Stimulated activated effector memory CD8-positive, alpha-beta T cell treated with anti-CD3 and anti-CD28 coated beads, Interleukin-12 subunit alpha, Interleukin-12 subunit beta, amount 100 ng/mL, for 72 hours (primary cell): Measurements from ENCODE around the gene PUS10.

Source experiments
- ATAC-seq: fragments of 150-1000 bp; cut with Tn5 transposase; 2 replicates; pipeline ENCODE4 v1.10.0; 2021
- DNase-seq, 2 donors: peaks; one replicate each; pipeline ENCODE4 v3.0.0; 2021 to 2022; ENCODE audit warnings: low spot score in 2 of 2
- H3K27ac Mint-ChIP-seq: one replicate; pipeline ENCODE4 v1.8.0; 2022; ENCODE audit warnings: mild to moderate bottlenecking, mixed read lengths
- H3K36me3 Mint-ChIP-seq: one replicate; pipeline ENCODE4 v1.8.0; 2022; ENCODE audit warnings: mild to moderate bottlenecking, mixed read lengths
- H3K4me1 Mint-ChIP-seq: one replicate; pipeline ENCODE4 v1.8.0; 2022; ENCODE audit warnings: mixed read lengths
- H3K4me3 Mint-ChIP-seq: one replicate; pipeline ENCODE4 v1.8.0; 2022; ENCODE audit warnings: mild to moderate bottlenecking, mixed read lengths
- H3K9me3 Mint-ChIP-seq: one replicate; pipeline ENCODE4 v1.8.0; 2022; ENCODE audit warnings: mixed read lengths

The PUS10 gene

DNA sequence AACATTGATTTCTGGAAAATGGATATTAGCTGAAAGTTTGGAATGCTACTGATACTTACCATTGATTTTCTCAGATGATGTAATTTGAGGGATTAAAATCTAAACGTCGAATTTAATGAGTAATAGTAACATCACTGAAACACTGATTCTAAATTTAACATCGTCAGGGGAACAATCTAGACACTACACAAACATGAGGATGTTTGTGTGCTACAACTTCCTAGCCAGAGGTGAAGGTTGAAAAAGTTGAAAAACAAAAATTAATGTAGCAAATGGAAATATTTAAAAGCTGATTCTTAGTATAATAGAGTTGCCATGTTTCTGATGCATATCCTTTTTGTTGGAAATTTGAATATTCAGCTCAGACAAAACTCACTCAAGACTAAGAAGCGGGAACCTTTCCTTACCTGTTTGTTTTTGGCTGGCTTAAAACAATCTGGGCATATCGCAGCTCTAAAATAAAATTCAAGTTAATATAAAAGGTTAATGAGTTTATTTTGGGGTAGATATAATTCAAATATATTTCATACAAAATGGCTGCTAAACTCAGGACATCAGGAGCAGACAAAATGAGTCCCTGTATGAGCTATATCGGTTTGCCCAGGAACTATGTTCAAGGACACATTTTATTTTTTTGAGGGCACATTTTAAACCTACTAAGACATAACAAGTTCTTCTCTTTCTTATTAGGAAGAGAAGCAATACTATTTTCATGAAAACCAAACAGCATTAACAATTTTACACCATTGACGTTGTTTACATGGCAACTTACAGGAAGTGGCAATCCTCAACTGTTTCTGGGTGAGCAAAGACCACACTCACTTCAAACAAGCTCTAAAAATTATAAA lies 53.2 kb downstream of the PUS10 start:
- Mint-ChIP-seq H3K9me3 (no peaks in the 10 kb centered on the region), H3K4me1 (peaks cover 16% of the 10 kb centered on the region), H3K27ac (peak overlapping the region; percentile 90), H3K36me3 (peaks cover 11% of the 10 kb centered on the region), H3K4me3 (peak overlapping the region; percentile 10)
- no peak for DNase-seq
- no peak for ATAC-seq

GRCh38 chr2:60963190-60963589 lies 54.9 kb downstream of the PUS10 start:
- DNase-seq (no peak), ATAC-seq (no peak)
- Mint-ChIP-seq H3K4me3 (no peak overlapping the region), H3K9me3 (no peaks in the 10 kb centered on the region), H3K36me3 (peaks cover 22% of the 10 kb centered on the region), H3K4me1 (peaks cover 16% of the 10 kb centered on the region), H3K27ac (no peak overlapping the region)

- no peak for ATAC-seq
- peaks cover 22% of the 10 kb centered on the region for H3K36me3 Mint-ChIP-seq
- DNase-seq, result no peak
- H3K27ac Mint-ChIP-seq, result no peak overlapping the region
- no peak overlapping the region for H3K4me3 Mint-ChIP-seq
- no peaks in the 10 kb centered on the region for H3K9me3 Mint-ChIP-seq
- peaks cover 16% of the 10 kb centered on the region for H3K4me1 Mint-ChIP-seq
These were observed 55.5 kb downstream of the PUS10 start for GRCh38 chr2:60962528-60962927.

GRCh38 chr2:60961457-60961856 lies 56.6 kb downstream of the PUS10 start:
- Mint-ChIP-seq H3K36me3 (peaks cover 22% of the 10 kb centered on the region), H3K4me1 (peaks cover 12% of the 10 kb centered on the region), H3K4me3 (no peak overlapping the region), H3K27ac (no peak overlapping the region), H3K9me3 (no peaks in the 10 kb centered on the region)
- DNase-seq (no peak), ATAC-seq (no peak)

DNA sequence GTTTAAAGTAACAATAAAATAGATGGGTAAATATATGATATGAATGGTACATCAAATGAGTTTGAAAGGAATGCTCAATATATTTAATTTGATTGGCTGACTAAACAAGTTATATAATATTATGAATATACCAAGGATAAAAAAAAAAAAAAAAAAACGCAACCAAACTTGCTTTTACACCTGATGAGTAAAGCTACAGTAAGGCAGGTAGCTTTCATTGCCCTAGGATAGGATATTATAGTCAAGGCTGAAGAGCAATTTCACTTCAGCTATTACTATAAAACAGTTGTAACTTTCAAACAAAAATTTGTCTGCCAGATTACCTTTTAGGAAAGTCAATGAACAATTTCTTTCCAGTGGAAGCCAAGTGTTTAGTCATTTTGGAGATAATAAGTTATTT lies 57.3 kb downstream of the PUS10 start:
- Mint-ChIP-seq H3K27ac (no peak overlapping the region), H3K9me3 (no peaks in the 10 kb centered on the region), H3K36me3 (peaks cover 22% of the 10 kb centered on the region), H3K4me1 (peaks cover 8% of the 10 kb centered on the region), H3K4me3 (no peak overlapping the region)
- ATAC-seq (no peak), DNase-seq (no peak)

GRCh38 chr2:60959501-60959900 lies 58.6 kb downstream of the PUS10 start:
- no peak for ATAC-seq
- Mint-ChIP-seq H3K36me3 (peaks cover 20% of the 10 kb centered on the region), H3K27ac (no peak overlapping the region), H3K4me1 (peaks cover 5% of the 10 kb centered on the region), H3K4me3 (no peak overlapping the region), H3K9me3 (no peaks in the 10 kb centered on the region)
- no peak for DNase-seq

GRCh38 chr2:60958800-60959199 lies 59.3 kb downstream of the PUS10 start:
- no peaks in the 10 kb centered on the region for H3K9me3 Mint-ChIP-seq
- peaks cover 19% of the 10 kb centered on the region for H3K36me3 Mint-ChIP-seq
- H3K4me1 Mint-ChIP-seq, result no peaks in the 10 kb centered on the region
- ATAC-seq (no peak), DNase-seq (no peak)
- no peak overlapping the region for H3K27ac Mint-ChIP-seq
- H3K4me3 Mint-ChIP-seq, result no peak overlapping the region

DNA sequence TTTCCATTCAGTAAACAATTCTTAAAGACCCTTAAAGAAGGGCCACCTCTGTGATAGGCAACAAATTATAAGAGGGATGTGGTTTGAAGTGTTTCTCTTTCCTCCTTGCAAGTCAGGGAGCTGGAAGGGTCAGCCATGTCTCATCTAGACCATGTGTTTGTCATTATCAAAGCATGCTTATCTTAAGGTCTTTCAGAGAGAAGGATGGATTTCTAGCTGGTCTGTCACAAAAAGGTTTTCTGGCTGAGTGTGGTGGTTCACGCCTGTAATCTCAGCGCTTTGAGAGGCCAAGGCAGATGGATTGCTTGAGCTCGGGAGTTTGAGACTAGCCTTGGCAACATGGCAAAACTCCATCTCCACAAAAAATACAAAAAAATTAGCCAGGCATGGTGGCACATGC lies 59.7 kb downstream of the PUS10 start:
- Mint-ChIP-seq H3K27ac (no peak overlapping the region), H3K36me3 (peaks cover 23% of the 10 kb centered on the region), H3K4me3 (no peak overlapping the region), H3K9me3 (no peaks in the 10 kb centered on the region), H3K4me1 (no peaks in the 10 kb centered on the region)
- no peak for ATAC-seq
- DNase-seq, result no peak

DNA sequence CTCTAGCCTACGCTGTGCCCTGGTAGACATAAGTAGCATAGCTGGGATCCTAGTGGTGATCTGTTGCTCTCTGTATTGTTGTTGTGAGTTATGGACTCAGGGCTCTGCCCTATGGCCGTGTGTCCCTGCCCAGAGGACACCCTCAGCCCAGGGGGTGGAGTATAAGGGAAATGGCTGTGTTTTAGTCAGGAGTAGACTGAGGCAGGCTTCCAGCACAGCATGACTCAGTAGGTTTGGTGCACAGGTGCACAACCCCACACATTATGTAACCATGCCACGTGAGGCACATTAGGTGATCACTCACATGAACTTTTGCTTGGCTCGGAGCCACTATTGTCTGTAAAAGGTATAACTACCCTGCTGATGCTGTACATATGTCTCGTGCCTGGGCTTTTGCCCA lies 60.4 kb downstream of the PUS10 start:
- ATAC-seq, result no peak
- no peak for DNase-seq
- no peak overlapping the region for H3K4me3 Mint-ChIP-seq
- no peaks in the 10 kb centered on the region for H3K4me1 Mint-ChIP-seq
- no peaks in the 10 kb centered on the region for H3K9me3 Mint-ChIP-seq
- peaks cover 24% of the 10 kb centered on the region for H3K36me3 Mint-ChIP-seq
- H3K27ac Mint-ChIP-seq, result no peak overlapping the region

DNA sequence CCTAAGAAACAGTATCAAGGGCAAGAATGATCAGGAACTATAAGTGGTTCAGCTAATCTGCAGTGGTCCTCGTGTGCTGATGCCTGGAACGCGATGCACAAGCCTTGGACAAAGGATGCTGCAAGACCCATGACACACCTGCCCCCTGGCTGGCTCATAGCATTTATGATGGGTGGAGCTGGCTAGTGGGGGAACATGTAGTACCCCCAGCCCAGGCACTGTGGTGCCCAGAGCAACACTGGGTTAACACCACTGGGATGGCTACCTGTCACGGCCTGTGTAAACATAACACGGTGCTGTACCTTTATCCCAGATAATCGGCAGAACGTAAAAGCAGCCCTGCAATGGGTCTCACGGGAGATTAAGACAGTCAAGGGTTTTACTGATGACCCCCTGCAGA lies 60.8 kb downstream of the PUS10 start:
- ATAC-seq, result no peak
- no peak overlapping the region for H3K4me3 Mint-ChIP-seq
- DNase-seq, result no peak
- no peaks in the 10 kb centered on the region for H3K4me1 Mint-ChIP-seq
- H3K9me3 Mint-ChIP-seq, result no peaks in the 10 kb centered on the region
- H3K27ac Mint-ChIP-seq, result no peak overlapping the region
- peaks cover 24% of the 10 kb centered on the region for H3K36me3 Mint-ChIP-seq

- Mint-ChIP-seq H3K27ac (no peak overlapping the region), H3K36me3 (peaks cover 10% of the 10 kb centered on the region), H3K9me3 (no peaks in the 10 kb centered on the region), H3K4me3 (no peak overlapping the region), H3K4me1 (no peaks in the 10 kb centered on the region)
- no peak for DNase-seq
- peak; percentile 94 for ATAC-seq
These were observed 63.9 kb downstream of the PUS10 start for GRCh38 chr2:60954139-60954538.

GRCh38 chr2:60948926-60949579 lies 69.0 kb downstream of the PUS10 start:
- H3K27ac Mint-ChIP-seq, result no peak overlapping the region
- peaks cover 13% of the 10 kb centered on the region for H3K36me3 Mint-ChIP-seq

DNA sequence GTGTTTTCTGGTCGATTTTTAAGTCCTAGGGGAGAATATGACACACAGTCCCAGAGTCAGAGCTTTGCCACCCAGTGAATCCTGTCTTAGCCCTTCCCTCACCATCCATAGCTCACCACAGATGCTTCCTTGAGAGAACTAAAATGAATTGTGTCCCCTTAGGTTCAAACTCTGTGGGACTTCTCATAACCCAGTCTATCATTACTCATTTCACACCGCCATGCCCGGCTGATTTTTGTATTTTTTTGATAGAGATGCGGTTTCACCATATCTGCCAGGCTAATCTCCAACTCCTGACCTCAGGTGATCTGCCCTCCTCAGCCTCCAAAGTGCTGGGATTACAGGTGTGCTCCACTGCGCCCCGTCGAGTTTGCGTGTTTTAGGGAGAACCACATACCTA lies 69.9 kb downstream of the PUS10 start:
- no peak overlapping the region for H3K4me3 Mint-ChIP-seq
- peaks cover 16% of the 10 kb centered on the region for H3K36me3 Mint-ChIP-seq
- no peak overlapping the region for H3K27ac Mint-ChIP-seq
- DNase-seq (no peak), ATAC-seq (no peak)
- H3K9me3 Mint-ChIP-seq, result no peaks in the 10 kb centered on the region
- peaks cover 7% of the 10 kb centered on the region for H3K4me1 Mint-ChIP-seq

More at GRCh38 chr2:60948926-60949579, 69.0 kb downstream of the PUS10 start:
- H3K4me1 Mint-ChIP-seq, result peaks cover 7% of the 10 kb centered on the region
- DNase-seq (no peak), ATAC-seq (peak; percentile 74)
- no peak overlapping the region for H3K4me3 Mint-ChIP-seq
- H3K9me3 Mint-ChIP-seq, result no peaks in the 10 kb centered on the region

DNA sequence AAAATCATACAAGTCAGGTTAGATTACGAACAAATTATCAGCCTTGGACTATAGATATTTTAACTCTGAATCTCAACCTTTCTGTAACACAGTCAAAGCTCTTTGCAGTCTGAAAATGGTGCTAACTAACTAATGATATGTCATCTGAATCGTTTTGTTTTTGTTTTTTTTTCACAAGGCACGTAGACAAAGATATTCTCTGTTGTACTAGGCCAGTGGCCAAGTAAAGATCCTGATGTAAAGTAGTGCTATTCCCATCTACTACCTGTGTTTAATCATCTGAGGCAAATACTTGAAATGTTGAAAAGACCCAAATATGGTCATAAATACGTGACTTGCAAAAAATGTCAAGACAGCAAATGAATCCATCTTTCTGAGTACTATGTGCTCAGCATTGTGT lies 71.0 kb downstream of the PUS10 start:
- peaks cover 24% of the 10 kb centered on the region for H3K36me3 Mint-ChIP-seq
- no peak overlapping the region for H3K27ac Mint-ChIP-seq
- H3K4me3 Mint-ChIP-seq, result no peak overlapping the region

DNA sequence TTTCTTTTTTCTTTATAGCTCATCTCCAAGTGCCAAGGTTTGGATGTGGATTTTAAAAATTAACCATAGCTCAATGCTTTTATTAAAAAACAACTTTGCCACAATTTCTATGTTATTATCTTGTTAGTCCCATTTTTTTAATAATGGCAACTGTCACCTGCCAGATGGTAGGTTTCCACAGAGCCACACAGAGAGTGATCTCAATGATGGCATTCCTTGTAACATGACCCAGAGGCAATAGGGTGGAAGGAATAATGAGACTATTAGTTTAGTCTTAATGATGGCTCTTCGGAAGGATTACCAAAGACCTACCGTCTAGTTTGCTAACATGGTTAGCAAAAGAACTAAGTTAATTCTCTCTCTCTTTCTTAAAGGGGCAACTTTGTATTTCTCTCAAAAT lies 72.7 kb downstream of the PUS10 start:
- no peak for ATAC-seq

More for the DNA sequence above, 71.0 kb downstream of the PUS10 start:
- peaks cover 7% of the 10 kb centered on the region for H3K4me1 Mint-ChIP-seq
- H3K9me3 Mint-ChIP-seq, result no peaks in the 10 kb centered on the region
- no peak for ATAC-seq
- no peak for DNase-seq

DNA sequence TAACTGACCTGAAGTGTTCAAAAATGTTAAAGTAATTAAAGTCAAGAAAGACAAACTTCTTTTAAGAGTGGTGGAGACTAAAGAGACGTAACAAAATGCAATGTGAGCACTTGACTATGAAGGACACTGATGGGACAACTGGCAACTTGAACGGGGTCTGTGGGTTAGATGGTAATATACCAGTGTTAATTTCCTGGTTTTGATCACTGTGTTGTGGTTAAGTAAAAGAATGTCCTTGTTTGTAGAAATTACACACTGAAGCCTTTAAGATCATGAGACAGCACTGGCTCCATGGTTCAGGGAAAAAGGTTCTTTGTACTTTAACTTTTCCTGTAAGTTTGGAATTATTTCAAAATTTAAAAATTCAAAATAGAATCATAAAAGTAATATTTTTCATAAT lies 78.4 kb downstream of the PUS10 start:
- no peak for ATAC-seq
- no peak for DNase-seq
- H3K9me3 Mint-ChIP-seq, result no peaks in the 10 kb centered on the region
- H3K4me3 Mint-ChIP-seq, result no peak overlapping the region
- no peak overlapping the region for H3K27ac Mint-ChIP-seq
- peaks cover 25% of the 10 kb centered on the region for H3K4me1 Mint-ChIP-seq
- peaks cover 67% of the 10 kb centered on the region for H3K36me3 Mint-ChIP-seq

More for the DNA sequence above, 72.7 kb downstream of the PUS10 start:
- DNase-seq, result no peak
- Mint-ChIP-seq H3K36me3 (peaks cover 29% of the 10 kb centered on the region), H3K4me1 (peaks cover 7% of the 10 kb centered on the region), H3K27ac (no peak overlapping the region), H3K9me3 (no peaks in the 10 kb centered on the region), H3K4me3 (no peak overlapping the region)
